GM18519 (cell line): ENCODE results near the gene ECD.

ENCODE experiments used
- ATAC-seq: cut with Tn5 transposase; IDR thresholded peaks from one replicate; pipeline ENCODE4 v1.9.1; 2021; ENCODE audit warnings: mild to moderate bottlenecking, moderate library complexity; ENCODE audit not compliant: unreplicated experiment, low FRiP score

Gene ECD

DNA sequence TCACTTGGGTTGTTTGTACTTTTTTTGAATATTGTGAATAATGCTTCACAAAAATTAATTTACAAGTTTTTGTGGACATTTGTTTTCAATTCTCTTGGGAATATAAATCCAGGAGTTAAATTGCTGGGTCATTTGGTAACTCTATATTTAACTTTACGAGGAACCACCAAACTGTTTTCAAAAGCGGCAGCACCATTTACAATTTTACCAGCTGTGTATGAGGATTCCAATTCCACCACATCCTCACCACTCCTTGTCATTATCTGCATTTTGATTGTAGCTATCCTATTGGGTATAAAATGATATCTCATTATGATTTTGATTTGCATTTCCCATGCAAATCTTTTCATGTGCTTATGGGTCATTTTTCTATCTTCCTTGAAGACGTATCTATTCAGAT, 61.5 kb downstream of the ECD start:
- no peak for ATAC-seq

GRCh38 chr10:73099141-73099540, 68.7 kb downstream of the ECD start:
- no peak for ATAC-seq

GRCh38 chr10:73097305-73097670, 70.5 kb downstream of the ECD start:
- no peak for ATAC-seq

- peak; percentile 81 for ATAC-seq
Observed at GRCh38 chr10:73096449-73097304, 71.1 kb downstream of the ECD start, which contains the start of gene P4HA1. TSS of gene P4HA1 (minus strand) at chr10:73096866. CDS start at chr10:73074883, 21,983 bp downstream.

DNA sequence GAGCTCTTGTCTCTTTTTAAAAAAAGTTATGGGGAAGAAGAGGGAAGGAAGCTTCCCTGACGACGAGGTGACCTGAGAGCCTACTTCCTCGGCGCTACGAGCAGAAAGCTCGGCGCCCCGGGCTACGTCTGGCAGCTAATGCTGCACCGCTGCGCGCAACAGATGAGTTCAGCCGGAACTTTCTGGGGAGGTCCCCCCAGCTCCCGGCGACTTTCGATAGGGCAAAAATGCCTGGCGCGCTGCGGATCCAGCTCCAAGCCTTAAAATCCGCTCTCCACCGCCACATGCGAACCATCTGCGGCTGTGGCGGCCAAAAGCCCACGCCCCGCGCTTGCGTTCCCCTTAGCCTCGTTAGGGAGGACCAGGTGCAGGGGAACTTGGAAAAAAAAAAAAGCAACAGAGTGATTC, 71.8 kb downstream of the ECD start:
- no peak for ATAC-seq

- no peak for ATAC-seq
Observed at GRCh38 chr10:73095481-73096021, 72.3 kb downstream of the ECD start.

- no peak for ATAC-seq
Observed at GRCh38 chr10:73094986-73095480, 72.8 kb downstream of the ECD start.

- no peak for ATAC-seq
Observed at GRCh38 chr10:73093922-73094850, 73.6 kb downstream of the ECD start.

GRCh38 chr10:73092830-73093229, 75.0 kb downstream of the ECD start:
- no peak for ATAC-seq

GRCh38 chr10:73088304-73088703, 79.5 kb downstream of the ECD start:
- no peak for ATAC-seq

DNA sequence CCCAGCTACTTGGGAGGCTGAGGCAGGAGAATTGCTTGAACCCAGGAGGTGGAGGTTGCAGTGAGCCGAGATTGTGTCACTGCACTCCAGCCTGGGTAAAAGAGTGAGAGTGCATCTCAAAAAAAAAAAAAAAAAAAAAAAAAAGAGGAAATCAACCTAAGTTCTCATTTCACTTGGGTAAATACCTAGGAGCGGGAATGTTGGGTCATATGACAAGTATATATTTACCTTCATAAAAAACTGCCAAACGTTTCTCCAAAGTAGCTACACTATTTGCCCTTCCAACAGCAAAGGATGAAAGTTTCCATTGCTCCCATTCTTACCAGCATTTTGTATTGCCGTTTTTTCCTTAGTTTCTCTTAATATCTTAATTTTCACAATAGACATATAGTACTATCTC, 81.0 kb downstream of the ECD start:
- ATAC-seq, result no peak

- no peak for ATAC-seq
Observed at GRCh38 chr10:73084209-73084608, 83.6 kb downstream of the ECD start.
